ENCODE measurements around the gene SDCCAG8. TPM values are rescaled to one million over a fixed set of nuclear protein-coding genes. Genes with fewer than 3 reads are reported as not detected.

The SDCCAG8 gene
- total and polyA plus RNA-seq, 2 experiments from 2014 or later: 28.0 to 66.7 TPM

DNA sequence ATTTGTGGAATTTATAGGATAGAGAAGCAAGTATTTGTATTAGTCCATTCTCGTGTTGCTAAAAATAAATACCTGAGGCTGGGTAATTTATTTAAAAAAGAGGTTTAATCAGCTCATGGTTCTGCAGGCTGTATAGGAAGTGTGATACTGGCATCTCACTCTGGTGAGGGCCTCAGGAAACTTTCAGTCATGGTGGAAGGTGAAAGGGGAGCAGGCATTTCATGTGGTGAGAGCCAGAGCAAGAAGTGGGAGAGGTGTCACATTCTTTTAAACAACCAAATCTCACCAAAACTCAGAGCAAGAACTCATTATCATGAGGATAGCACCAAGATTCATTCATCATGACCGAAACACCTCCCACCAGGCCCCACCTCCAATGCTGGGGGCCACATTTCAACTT, 18.1 kb downstream of the SDCCAG8 start (continued):
- TF ChIP-seq, protein P1, sequence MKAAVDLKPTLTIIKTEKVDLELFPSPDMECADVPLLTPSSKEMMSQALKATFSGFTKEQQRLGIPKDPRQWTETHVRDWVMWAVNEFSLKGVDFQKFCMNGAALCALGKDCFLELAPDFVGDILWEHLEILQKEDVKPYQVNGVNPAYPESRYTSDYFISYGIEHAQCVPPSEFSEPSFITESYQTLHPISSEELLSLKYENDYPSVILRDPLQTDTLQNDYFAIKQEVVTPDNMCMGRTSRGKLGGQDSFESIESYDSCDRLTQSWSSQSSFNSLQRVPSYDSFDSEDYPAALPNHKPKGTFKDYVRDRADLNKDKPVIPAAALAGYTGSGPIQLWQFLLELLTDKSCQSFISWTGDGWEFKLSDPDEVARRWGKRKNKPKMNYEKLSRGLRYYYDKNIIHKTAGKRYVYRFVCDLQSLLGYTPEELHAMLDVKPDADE (IDR thresholded peaks at IDR 0.05): no peak
- TF ChIP-seq, protein P2, sequence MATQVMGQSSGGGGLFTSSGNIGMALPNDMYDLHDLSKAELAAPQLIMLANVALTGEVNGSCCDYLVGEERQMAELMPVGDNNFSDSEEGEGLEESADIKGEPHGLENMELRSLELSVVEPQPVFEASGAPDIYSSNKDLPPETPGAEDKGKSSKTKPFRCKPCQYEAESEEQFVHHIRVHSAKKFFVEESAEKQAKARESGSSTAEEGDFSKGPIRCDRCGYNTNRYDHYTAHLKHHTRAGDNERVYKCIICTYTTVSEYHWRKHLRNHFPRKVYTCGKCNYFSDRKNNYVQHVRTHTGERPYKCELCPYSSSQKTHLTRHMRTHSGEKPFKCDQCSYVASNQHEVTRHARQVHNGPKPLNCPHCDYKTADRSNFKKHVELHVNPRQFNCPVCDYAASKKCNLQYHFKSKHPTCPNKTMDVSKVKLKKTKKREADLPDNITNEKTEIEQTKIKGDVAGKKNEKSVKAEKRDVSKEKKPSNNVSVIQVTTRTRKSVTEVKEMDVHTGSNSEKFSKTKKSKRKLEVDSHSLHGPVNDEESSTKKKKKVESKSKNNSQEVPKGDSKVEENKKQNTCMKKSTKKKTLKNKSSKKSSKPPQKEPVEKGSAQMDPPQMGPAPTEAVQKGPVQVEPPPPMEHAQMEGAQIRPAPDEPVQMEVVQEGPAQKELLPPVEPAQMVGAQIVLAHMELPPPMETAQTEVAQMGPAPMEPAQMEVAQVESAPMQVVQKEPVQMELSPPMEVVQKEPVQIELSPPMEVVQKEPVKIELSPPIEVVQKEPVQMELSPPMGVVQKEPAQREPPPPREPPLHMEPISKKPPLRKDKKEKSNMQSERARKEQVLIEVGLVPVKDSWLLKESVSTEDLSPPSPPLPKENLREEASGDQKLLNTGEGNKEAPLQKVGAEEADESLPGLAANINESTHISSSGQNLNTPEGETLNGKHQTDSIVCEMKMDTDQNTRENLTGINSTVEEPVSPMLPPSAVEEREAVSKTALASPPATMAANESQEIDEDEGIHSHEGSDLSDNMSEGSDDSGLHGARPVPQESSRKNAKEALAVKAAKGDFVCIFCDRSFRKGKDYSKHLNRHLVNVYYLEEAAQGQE (IDR thresholded peaks at IDR 0.05; ENCODE audit: unreplicated experiment): no peak
- TF ChIP-seq EZH2 (IDR thresholded peaks at IDR 0.05; ENCODE audit: low read depth, unreplicated experiment): no peak

DNA sequence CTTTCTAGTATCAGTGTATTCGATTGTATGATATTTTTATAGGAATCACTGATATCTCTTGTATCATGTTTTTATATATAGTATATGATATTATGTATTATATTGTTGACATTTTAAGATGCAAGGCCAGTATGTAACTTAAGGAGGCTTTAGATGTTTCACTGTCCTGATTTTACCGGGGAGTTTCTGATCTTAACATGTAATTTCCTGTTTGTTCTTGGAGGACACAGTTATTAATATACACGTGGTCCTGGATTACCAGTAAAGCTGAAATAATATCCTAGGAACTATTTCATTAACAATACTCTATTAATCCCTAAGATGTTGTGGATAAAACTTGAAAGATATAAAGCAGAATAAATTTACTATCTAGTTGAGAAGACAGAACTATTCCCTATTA, 19.5 kb downstream of the SDCCAG8 start:
- H3K4me3 ChIP-seq: no peak overlapping the region
- H3K9me3 Mint-ChIP-seq: no peaks in the 10 kb centered on the region
- H3K27ac Mint-ChIP-seq: no peak overlapping the region
- H3K36me3 Mint-ChIP-seq (ENCODE audit: low read depth): no peaks in the 10 kb centered on the region; the same call in 2 of the 3 replicates
- H3K27ac ChIP-seq (ENCODE audit: low read depth): no peak overlapping the region
- no peaks in the 10 kb centered on the region for H3K27me3 Mint-ChIP-seq (ENCODE audit: insufficient read depth, low read depth, poor library complexity)
- H3K4me2 ChIP-seq: no peak overlapping the region
- H4K20me1 ChIP-seq (replicated peaks; ENCODE audit: insufficient read depth): no peaks in the 10 kb centered on the region
- H2AFZ ChIP-seq: no peak overlapping the region
- H3K9me2 ChIP-seq (ENCODE audit: insufficient read depth): no peaks in the 10 kb centered on the region
- no peaks in the 10 kb centered on the region for H3F3A ChIP-seq (replicated peaks; ENCODE audit: low read depth)
- no peak for DNase-seq (ENCODE audit: low spot score)
- no peaks in the 10 kb centered on the region for H3K4me1 ChIP-seq (ENCODE audit: insufficient read depth)
- TF ChIP-seq CREB1 (CRISPR knock-in tag; IDR thresholded peaks at IDR 0.05; ENCODE audit: low read depth) (no peak), EZH2 (IDR thresholded peaks at IDR 0.05; ENCODE audit: low read depth, unreplicated experiment) (no peak), ZNF331 (CRISPR knock-in tag; IDR thresholded peaks at IDR 0.05; ENCODE audit: low read depth) (no peak)
- TF ChIP-seq, protein P2 (IDR thresholded peaks at IDR 0.05; ENCODE audit: unreplicated experiment): no peak
- no peaks in the 10 kb centered on the region for H3K79me2 ChIP-seq (replicated peaks; ENCODE audit: insufficient read depth)
- no peaks in the 10 kb centered on the region for H3K27me3 ChIP-seq (ENCODE audit: insufficient read depth)
- no peaks in the 10 kb centered on the region for H3K36me3 ChIP-seq (ENCODE audit: insufficient read depth)
- ATAC-seq: no peak
- H3K4me3 Mint-ChIP-seq: no peak overlapping the region
- peaks cover 3% of the 10 kb centered on the region for H3K4me1 Mint-ChIP-seq

Data from GM23338 (cell line).